Bronchial epithelial cell (primary cell): ENCODE data around the gene PDILT. TPM values are rescaled to one million over a fixed set of nuclear protein-coding genes. Genes with fewer than 3 reads are reported as not detected.

Source experiments
- DNase-seq: peaks from one replicate; pipeline ENCODE4 v3.0.0-alpha.2; 2010; ENCODE audit warnings: low read depth
- FAIRE-seq: peaks from 2 replicates; lab custom pipeline; 2011; peaks lifted over from hg19 to GRCh38; lab: Jason Lieb, UNC
- H3K27me3 ChIP-seq: 2 replicates; pipeline ENCODE4 v1.5.1; 2011; ENCODE audit warnings: low read length; ENCODE audit not compliant: control insufficient read depth, insufficient read depth
- H3K36me3 ChIP-seq: 2 replicates; pipeline ENCODE4 v1.5.1; 2011; ENCODE audit warnings: low read length; ENCODE audit not compliant: control insufficient read depth, insufficient read depth
- H3K4me3 ChIP-seq: 2 replicates; pipeline ENCODE4 v1.5.1; 2011; ENCODE audit warnings: mild to moderate bottlenecking, low read depth, low read length, control low read depth
- total RNA-seq: library from RNA; depleted of rRNA; stranded (reverse); fragments of >200 nt; gene quantifications from 2 replicates; pipeline ENCODE4 v1.2.1, GENCODE V29; 2014
- TF ChIP-seq, protein P1 (sequence below): IDR thresholded peaks from 2 replicates; pipeline ENCODE4 v1.5.1; 2011; ENCODE audit warnings: mild to moderate bottlenecking, moderate library complexity, low read length, control low read depth, inconsistent platforms; ENCODE audit not compliant: insufficient read depth, severe bottlenecking

The PDILT gene
- total RNA-seq, 1 donor from 2014 or later: not detected

DNA sequence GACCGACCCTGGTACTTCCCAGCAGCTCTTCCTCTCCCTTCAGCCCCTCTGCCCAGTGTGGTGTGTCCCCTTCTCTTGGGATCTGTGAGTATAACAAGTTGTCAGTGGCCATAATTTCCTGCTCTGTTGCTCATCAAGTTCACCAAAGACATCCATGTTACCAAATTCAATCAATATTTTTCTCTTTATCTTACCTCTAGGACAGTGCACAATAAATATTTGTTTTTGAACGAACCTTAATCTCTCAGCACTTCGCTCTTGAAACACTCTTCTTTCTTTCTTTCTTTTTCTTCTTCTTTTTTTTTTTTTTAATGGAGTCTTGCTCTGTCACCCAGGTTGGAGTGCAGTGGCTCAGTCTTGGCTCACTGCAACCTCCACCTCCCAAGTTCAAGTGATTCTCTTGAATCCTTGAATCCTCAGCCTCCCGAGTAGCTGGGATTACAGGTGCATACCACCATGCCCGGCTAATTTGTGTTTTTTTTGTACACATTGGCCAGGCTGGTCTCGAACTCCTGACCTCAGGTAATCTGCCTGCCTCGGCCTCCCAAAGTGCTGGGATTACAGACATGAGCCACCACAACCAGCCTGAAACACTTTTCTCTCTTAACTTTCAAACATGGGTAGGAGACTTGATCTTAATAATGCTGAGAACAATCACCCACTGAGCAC lies 49.3 kb downstream of the PDILT start:
- TF ChIP-seq, protein P1, sequence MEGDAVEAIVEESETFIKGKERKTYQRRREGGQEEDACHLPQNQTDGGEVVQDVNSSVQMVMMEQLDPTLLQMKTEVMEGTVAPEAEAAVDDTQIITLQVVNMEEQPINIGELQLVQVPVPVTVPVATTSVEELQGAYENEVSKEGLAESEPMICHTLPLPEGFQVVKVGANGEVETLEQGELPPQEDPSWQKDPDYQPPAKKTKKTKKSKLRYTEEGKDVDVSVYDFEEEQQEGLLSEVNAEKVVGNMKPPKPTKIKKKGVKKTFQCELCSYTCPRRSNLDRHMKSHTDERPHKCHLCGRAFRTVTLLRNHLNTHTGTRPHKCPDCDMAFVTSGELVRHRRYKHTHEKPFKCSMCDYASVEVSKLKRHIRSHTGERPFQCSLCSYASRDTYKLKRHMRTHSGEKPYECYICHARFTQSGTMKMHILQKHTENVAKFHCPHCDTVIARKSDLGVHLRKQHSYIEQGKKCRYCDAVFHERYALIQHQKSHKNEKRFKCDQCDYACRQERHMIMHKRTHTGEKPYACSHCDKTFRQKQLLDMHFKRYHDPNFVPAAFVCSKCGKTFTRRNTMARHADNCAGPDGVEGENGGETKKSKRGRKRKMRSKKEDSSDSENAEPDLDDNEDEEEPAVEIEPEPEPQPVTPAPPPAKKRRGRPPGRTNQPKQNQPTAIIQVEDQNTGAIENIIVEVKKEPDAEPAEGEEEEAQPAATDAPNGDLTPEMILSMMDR: no peak
- Histone ChIP-seq H3K36me3 (no peaks in the 10 kb centered on the region), H3K4me3 (no peak overlapping the region), H3K27me3 (no peaks in the 10 kb centered on the region)
- FAIRE-seq (no peak), DNase-seq (no peak)

DNA sequence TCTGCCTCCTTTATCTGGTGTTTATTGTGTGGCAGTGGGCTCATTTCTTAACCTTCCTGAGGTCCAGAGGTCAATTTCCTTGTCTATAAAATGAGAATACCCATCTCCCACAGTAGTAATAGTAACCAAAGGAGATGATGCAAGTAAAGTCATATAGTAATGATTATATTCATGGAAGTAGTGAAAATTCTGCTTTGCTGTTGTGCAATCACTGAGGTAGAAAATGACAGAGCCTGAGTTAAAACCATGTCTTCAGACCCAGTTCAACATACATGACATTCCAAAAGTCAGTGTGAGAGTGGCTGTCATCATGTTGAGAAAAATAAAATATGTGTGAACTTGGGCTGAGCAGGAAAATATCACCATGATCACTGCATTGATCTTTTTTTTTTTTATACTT lies 51.2 kb downstream of the PDILT start:
- no peaks in the 10 kb centered on the region for H3K36me3 ChIP-seq
- no peak overlapping the region for H3K4me3 ChIP-seq
- no peaks in the 10 kb centered on the region for H3K27me3 ChIP-seq
- FAIRE-seq (no peak), DNase-seq (no peak)
- TF ChIP-seq, protein P1: no peak

DNA sequence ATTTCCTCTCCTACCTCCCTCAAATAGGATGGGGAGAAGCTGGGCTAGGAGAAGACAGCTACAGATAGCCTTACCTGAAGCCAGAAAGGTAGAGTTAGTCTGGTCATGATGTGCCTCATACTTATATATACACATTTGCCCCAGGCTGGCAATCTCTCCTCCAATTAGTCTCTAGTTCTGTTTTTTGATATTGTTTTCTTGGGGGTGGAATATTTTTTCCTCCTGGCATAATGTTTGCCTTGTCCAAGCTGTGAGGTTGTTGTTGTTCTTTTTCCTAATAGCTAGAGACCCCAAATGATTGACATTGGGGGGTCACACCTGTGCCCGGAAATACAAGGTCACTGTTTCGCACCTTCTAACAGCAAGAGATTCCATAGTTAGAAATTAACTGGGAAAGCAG lies 51.9 kb downstream of the PDILT start, which contains the start of gene UMOD:
UMOD (minus strand) TSS at position 101 of the 400 bp plus-strand sequence. CDS start 1,978 bp downstream, outside the sequence.
- no peak for FAIRE-seq
- TF ChIP-seq, protein P1: no peak

DNA sequence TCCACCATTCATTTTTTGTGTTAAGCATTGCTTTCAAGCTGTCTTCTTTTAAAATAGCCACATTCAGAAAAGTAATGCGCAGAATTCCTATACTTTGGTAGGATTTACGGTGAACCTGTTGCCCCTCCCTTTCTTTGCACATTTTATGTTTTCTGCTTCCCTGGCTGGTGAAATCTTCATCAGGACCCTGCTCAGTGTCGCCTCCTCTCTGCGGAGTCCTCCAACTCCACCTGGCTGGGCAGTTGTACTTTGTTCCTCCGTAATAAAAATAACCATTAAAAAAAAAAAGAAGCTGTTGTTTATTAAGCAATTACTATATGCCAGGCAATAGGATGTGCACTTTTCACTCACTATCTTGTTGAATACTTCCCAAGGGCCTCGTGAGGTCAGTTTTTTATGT lies 54.9 kb downstream of the PDILT start:
- DNase-seq (no peak), FAIRE-seq (no peak)
- H3K27me3 ChIP-seq: no peaks in the 10 kb centered on the region
- H3K4me3 ChIP-seq: no peak overlapping the region
- no peaks in the 10 kb centered on the region for H3K36me3 ChIP-seq
- TF ChIP-seq, protein P1: no peak

More for the DNA sequence above, 51.9 kb downstream of the PDILT start, which contains the start of gene UMOD:
- no peak for DNase-seq
- H3K4me3 ChIP-seq: no peak within 1 kb of the TSS
- no peaks in the 10 kb centered on the region for H3K27me3 ChIP-seq
- no peaks in the 10 kb centered on the region for H3K36me3 ChIP-seq

DNA sequence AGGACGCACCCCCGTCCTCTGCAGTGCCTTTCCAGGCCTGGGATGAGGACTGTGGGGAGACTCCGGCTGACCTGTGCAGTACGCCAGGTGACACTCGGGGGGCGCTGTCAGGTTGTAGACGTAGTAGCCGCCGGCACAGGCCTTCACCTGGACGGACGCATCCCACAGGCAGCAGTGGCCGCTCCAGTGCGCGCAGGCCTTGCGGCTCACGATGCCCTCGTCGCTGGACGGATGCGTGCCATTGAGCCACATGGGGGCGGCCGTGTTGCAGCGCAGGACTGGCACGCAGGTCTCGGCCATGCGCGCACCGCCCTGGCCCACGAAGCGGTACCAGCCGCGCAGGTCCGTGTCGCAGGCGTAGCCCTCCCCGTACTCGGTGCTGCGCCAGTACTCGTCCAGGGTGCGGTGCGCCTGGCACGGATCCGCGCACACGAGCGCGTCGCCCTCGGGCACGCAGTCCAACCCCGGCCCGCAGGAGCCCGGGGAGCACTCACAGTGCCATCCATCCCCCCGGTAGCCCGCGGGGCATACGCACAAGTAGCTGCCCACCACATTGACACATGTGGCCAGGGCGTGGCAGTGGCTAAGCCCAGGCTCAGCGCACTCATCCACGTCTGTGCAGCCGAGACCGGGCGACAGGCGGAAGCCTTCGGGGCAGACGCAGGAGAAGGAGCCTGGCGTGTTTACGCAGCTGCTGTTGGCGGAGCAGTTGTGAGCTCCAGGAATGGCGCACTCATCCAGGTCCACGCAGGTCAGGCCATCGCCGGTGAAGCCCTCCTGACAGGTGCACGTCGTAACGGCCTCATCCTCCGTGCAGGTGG lies 56.0 kb downstream of the PDILT start:
- no peak for DNase-seq
- H3K27me3 ChIP-seq: no peaks in the 10 kb centered on the region
- no peak for FAIRE-seq

More for the DNA sequence above, 56.0 kb downstream of the PDILT start:
- Histone ChIP-seq H3K36me3 (no peaks in the 10 kb centered on the region), H3K4me3 (no peak overlapping the region)
- TF ChIP-seq, protein P1: no peak
